Neural cell (in vitro differentiated cells): ENCODE results near the gene CENPW.

Experiments
- CTCF ChIP-seq: fragments of 450-650 bp; IDR thresholded peaks from 2 replicates; pipeline ENCODE4 v1.5.1; 2014; ENCODE audit warnings: antibody characterized with exemption, mild to moderate bottlenecking, moderate library complexity; ENCODE audit not compliant: poor library complexity, severe bottlenecking
- EP300 ChIP-seq: fragments of 450-650 bp; conservative IDR thresholded peaks from 2 replicates; pipeline ENCODE4 v1.6.1; 2014; ENCODE audit warnings: antibody characterized with exemption, mild to moderate bottlenecking, moderate library complexity; ENCODE audit not compliant: poor library complexity, severe bottlenecking

GRCh38 chr6:126367849-126368248, 27.9 kb downstream of the CENPW start:
- TF ChIP-seq CTCF (no peak), EP300 (no peak)
